ENCODE measurements around the gene DHX38. TPM values are rescaled to one million over a fixed set of nuclear protein-coding genes. Genes with fewer than 3 reads are reported as not detected.

Gene DHX38
- total and polyA plus RNA-seq, 4 donors = 13.9 to 40.9 (median 22.7) TPM

DNA sequence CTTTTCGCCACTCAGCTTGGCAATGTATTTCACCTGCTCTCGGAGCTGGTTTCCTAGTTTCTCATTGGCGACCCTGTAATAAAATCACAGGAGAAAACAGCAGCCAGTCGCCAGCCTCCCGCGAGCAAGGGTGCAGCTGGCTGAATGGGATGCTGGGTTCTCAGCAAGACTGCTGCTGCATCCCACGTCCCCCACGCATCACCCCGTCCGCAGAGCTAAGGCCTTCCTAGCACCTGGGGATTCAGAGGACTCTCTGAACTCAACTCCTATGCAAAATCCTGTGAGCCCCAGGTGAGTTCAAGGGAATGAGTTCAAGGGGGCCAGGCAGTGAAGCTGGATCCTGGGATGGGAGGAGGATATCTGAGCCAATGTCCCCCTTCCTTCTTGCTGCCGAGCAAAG is 29.3 kb downstream of the DHX38 start (continued):
- no peak for TF ChIP-seq GABPA (IDR thresholded peaks at IDR 0.05 in 1 of 2, conservative IDR thresholded peaks at IDR 0.05 in 1 of 2)
- TF ChIP-seq, protein P1, sequence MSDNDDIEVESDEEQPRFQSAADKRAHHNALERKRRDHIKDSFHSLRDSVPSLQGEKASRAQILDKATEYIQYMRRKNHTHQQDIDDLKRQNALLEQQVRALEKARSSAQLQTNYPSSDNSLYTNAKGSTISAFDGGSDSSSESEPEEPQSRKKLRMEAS (IDR thresholded peaks at IDR 0.05) = no peak
- no peak for TF ChIP-seq RXRA (IDR thresholded peaks at IDR 0.05)
- TF ChIP-seq RAD21 (IDR thresholded peaks at IDR 0.05) = no peak
- TF ChIP-seq, protein P2, sequence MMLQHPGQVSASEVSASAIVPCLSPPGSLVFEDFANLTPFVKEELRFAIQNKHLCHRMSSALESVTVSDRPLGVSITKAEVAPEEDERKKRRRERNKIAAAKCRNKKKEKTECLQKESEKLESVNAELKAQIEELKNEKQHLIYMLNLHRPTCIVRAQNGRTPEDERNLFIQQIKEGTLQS (IDR thresholded peaks at IDR 0.05) = no peak
- TF ChIP-seq EGR1 (IDR thresholded peaks at IDR 0.05; ENCODE audit: low read depth in 2 of 2) = no peak

DNA sequence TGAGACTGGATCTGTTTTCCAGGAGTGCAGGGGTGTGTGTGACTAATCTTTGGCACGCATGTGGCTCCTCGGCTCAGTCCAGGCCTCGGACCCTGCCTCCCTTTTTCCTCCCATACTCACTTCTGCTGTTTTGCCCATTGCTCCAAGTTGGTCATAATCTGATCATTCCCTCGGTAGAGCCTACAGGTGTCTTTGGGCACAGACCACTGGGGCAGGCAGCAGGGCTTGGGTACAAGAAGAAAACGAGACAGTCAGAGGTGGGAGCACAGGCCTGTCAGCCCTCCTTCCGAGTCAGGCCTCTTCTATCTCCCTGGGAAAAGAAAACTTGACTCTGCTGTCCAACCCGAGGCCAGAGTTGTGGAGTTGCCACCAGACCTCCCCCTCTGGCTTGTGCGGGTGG is 29.8 kb downstream of the DHX38 start:
- TF ChIP-seq TAF1 (conservative IDR thresholded peaks at IDR 0.05) (no peak), HNF4A (conservative IDR thresholded peaks at IDR 0.05) (no peak), EGR1 (IDR thresholded peaks at IDR 0.05; ENCODE audit: low read depth in 2 of 2) (no peak), HNF4G (IDR thresholded peaks at IDR 0.05) (no peak), JUND (IDR thresholded peaks at IDR 0.05) (no peak), RAD21 (IDR thresholded peaks at IDR 0.05) (no peak), FOXA1 (IDR thresholded peaks at IDR 0.05) (no peak), FOXA2 (IDR thresholded peaks at IDR 0.05) (no peak), YY1 (IDR thresholded peaks at IDR 0.05) (no peak), RXRA (IDR thresholded peaks at IDR 0.05) (no peak), GABPA (IDR thresholded peaks at IDR 0.05 in 1 of 2, conservative IDR thresholded peaks at IDR 0.05 in 1 of 2) (no peak), SP1 (IDR thresholded peaks at IDR 0.05) (no peak)
- TF ChIP-seq, protein P3, sequence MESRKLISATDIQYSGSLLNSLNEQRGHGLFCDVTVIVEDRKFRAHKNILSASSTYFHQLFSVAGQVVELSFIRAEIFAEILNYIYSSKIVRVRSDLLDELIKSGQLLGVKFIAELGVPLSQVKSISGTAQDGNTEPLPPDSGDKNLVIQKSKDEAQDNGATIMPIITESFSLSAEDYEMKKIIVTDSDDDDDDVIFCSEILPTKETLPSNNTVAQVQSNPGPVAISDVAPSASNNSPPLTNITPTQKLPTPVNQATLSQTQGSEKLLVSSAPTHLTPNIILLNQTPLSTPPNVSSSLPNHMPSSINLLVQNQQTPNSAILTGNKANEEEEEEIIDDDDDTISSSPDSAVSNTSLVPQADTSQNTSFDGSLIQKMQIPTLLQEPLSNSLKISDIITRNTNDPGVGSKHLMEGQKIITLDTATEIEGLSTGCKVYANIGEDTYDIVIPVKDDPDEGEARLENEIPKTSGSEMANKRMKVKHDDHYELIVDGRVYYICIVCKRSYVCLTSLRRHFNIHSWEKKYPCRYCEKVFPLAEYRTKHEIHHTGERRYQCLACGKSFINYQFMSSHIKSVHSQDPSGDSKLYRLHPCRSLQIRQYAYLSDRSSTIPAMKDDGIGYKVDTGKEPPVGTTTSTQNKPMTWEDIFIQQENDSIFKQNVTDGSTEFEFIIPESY (IDR thresholded peaks at IDR 0.05) = no peak
- TF ChIP-seq, protein P4, sequence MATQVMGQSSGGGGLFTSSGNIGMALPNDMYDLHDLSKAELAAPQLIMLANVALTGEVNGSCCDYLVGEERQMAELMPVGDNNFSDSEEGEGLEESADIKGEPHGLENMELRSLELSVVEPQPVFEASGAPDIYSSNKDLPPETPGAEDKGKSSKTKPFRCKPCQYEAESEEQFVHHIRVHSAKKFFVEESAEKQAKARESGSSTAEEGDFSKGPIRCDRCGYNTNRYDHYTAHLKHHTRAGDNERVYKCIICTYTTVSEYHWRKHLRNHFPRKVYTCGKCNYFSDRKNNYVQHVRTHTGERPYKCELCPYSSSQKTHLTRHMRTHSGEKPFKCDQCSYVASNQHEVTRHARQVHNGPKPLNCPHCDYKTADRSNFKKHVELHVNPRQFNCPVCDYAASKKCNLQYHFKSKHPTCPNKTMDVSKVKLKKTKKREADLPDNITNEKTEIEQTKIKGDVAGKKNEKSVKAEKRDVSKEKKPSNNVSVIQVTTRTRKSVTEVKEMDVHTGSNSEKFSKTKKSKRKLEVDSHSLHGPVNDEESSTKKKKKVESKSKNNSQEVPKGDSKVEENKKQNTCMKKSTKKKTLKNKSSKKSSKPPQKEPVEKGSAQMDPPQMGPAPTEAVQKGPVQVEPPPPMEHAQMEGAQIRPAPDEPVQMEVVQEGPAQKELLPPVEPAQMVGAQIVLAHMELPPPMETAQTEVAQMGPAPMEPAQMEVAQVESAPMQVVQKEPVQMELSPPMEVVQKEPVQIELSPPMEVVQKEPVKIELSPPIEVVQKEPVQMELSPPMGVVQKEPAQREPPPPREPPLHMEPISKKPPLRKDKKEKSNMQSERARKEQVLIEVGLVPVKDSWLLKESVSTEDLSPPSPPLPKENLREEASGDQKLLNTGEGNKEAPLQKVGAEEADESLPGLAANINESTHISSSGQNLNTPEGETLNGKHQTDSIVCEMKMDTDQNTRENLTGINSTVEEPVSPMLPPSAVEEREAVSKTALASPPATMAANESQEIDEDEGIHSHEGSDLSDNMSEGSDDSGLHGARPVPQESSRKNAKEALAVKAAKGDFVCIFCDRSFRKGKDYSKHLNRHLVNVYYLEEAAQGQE (IDR thresholded peaks at IDR 0.05) = no peak
- TF ChIP-seq, protein P5, sequence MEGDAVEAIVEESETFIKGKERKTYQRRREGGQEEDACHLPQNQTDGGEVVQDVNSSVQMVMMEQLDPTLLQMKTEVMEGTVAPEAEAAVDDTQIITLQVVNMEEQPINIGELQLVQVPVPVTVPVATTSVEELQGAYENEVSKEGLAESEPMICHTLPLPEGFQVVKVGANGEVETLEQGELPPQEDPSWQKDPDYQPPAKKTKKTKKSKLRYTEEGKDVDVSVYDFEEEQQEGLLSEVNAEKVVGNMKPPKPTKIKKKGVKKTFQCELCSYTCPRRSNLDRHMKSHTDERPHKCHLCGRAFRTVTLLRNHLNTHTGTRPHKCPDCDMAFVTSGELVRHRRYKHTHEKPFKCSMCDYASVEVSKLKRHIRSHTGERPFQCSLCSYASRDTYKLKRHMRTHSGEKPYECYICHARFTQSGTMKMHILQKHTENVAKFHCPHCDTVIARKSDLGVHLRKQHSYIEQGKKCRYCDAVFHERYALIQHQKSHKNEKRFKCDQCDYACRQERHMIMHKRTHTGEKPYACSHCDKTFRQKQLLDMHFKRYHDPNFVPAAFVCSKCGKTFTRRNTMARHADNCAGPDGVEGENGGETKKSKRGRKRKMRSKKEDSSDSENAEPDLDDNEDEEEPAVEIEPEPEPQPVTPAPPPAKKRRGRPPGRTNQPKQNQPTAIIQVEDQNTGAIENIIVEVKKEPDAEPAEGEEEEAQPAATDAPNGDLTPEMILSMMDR (IDR thresholded peaks at IDR 0.05; ENCODE audit: low read depth, low read length, missing input control) = no peak
- TF ChIP-seq, protein P1 (IDR thresholded peaks at IDR 0.05) = no peak
- Histone ChIP-seq H3K9me3 (ENCODE audit: control insufficient read depth in 4 of 4, low read length in 3 of 4) (no peaks in the 10 kb centered on the region), H3K27ac (ENCODE audit: low read depth in 1 of 2, low read length in 2 of 2) (no peak overlapping the region), H3K27me3 (ENCODE audit: control insufficient read depth in 4 of 4, insufficient read depth in 4 of 4, low read length in 3 of 4) (no peaks in the 10 kb centered on the region), H3K36me3 (ENCODE audit: control insufficient read depth in 4 of 4, insufficient read depth in 3 of 4, low read depth in 1 of 4, low read length in 3 of 4) (no peaks in the 10 kb centered on the region), H3K9ac (ENCODE audit: low read depth in 1 of 2, low read length in 2 of 2) (no peak overlapping the region), H3K4me3 (ENCODE audit: low read depth in 1 of 3, low read length in 3 of 3) (no peak overlapping the region), H3K4me1 (ENCODE audit: control insufficient read depth in 4 of 4, insufficient read depth in 4 of 4, low read length in 3 of 4) (peaks cover 0 to 7% (median 5%) of the 10 kb centered on the region in 4 donors)
- DNase-seq (ENCODE audit: low spot score) = no peak
- 76% methylated on average over 8 of the region's 8 CpGs for WGBS
